Cardiac fibroblast (primary cell): Measurements from ENCODE around the gene KRT14.

Source experiments
- DNase-seq, 2 donors: peaks; one replicate each; pipeline versions ENCODE4 v3.0.0 to v3.0.0-alpha.2; 2010; ENCODE audit warnings: low read depth in 2 of 2
- H3K4me3 ChIP-seq, 2 donors: replicated peaks in 1 of 2; 1 replicate in 1 of 2; 2 replicates in 1 of 2; pipeline ENCODE4 v1.5.1; 2011; ENCODE audit warnings: low read depth in 2 of 2, low read length in 2 of 2, mild to moderate bottlenecking in 2 of 2, moderate library complexity in 1 of 2
- TF ChIP-seq, protein P1 (sequence below): IDR thresholded peaks from one replicate; pipeline ENCODE4 v1.5.1; 2011; ENCODE audit warnings: low read depth, mild to moderate bottlenecking, low read length, inconsistent platforms

Gene KRT14

DNA sequence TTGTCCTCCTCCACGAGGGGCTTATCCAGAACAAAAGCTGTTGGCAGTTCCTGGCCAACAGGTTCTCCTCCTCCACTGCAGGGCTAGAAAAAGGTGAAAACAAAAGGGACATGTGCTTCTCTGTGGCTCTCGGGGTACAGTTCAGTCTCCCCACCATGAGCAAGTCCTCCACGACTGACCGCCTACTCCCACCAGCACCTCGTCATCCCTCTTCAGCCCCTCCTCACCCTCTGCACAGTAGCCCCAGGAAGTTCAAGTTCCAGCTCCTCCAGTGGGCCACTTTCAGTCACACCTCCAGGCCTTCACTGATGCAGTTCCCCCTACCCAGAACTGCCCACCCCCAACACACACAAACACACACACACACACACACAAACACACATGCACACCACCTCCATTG, 34.2 kb downstream of the KRT14 start:
- TF ChIP-seq, protein P1, sequence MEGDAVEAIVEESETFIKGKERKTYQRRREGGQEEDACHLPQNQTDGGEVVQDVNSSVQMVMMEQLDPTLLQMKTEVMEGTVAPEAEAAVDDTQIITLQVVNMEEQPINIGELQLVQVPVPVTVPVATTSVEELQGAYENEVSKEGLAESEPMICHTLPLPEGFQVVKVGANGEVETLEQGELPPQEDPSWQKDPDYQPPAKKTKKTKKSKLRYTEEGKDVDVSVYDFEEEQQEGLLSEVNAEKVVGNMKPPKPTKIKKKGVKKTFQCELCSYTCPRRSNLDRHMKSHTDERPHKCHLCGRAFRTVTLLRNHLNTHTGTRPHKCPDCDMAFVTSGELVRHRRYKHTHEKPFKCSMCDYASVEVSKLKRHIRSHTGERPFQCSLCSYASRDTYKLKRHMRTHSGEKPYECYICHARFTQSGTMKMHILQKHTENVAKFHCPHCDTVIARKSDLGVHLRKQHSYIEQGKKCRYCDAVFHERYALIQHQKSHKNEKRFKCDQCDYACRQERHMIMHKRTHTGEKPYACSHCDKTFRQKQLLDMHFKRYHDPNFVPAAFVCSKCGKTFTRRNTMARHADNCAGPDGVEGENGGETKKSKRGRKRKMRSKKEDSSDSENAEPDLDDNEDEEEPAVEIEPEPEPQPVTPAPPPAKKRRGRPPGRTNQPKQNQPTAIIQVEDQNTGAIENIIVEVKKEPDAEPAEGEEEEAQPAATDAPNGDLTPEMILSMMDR = no peak
- no peak overlapping the region for H3K4me3 ChIP-seq
- no peak for DNase-seq

DNA sequence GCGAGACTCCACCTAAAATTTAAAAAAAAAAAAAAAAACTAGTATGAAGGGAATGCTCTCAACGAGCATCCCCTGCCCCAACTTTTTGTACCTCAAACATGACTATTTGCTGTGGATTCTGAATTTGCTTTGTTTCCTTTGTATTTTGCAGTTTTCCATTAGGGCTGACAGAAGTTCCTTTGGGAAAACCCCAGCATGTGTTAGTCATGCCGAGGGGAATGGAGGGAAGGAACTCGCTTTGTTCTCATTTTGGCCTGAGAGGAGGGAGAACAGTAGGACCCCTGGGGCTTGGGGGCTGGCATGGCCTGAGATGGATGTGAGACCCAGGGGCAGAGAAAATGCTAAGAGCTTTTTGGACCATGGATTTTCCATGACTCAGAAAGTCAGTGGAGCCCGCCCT, 35.3 kb downstream of the KRT14 start:
- no peak overlapping the region for H3K4me3 ChIP-seq
- TF ChIP-seq, protein P1 = no peak
- DNase-seq = peak; percentile 31 to 60

DNA sequence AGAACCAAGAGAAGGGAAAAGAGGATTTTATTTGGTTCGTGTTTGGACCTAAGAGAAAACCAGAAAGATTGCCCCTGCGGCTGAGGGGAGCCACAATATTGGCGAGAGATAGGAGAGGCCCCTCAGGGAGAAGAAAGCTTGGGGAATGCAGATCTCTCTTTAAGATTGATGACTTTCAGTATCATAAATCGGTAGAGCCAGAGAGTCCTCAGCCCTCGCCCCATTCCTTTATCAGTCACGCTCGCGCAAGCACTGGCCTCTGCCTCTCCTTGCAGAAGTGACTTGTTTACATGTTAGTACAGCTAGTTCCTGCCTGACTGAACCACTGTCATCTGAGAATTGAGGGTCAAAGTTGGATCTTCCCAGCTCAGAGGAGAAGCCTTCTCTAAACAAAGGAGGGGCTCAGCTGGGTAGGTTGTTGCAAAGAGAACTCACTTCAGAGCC, 37.1 kb downstream of the KRT14 start:
- no peak overlapping the region for H3K4me3 ChIP-seq
- peak in 1 of 2 donors; percentile 9 for DNase-seq
- TF ChIP-seq, protein P1 = no peak

DNA sequence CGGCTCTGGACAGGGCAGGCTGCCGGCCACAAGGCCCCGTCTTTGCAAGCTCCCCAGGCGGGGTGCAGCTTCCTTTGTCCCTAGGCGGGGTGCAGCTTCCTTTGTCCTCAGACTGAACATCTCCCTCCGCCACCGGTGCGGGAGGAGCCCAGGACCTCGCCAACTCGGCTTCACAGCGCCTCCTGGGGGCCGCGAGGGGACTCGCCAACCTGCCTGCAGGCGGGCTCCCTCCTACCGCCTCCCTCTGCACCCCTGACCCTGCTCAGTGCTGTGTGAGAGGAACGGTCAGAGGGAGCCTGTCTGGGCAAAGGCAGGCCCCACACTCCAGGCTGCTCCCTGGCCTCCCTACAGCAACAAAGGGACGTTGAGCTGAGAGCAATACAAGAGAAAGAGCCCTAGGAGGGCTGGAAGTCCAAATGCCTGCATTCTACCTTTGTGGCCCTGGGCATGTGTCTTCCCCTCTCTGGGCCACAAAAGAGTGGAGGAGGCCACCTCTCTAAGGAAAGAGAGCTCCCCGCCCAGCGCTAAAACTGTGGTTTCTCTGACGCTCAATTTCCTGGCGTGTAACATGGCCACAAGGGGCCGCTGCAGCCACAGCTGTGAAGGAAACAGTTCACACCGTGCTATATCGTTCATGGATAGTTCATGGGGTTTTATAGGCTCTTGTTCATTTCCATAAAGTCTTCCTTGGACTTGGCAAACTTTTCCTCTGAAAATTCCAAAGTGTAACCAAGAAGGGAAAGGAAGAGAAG, 37.7 kb downstream of the KRT14 start:
- H3K4me3 ChIP-seq = peak overlapping the region in 1 of 2 donors; percentile 18
- peak; percentile 87 to 91 for DNase-seq
- TF ChIP-seq, protein P1 = peak; percentile 88

DNA sequence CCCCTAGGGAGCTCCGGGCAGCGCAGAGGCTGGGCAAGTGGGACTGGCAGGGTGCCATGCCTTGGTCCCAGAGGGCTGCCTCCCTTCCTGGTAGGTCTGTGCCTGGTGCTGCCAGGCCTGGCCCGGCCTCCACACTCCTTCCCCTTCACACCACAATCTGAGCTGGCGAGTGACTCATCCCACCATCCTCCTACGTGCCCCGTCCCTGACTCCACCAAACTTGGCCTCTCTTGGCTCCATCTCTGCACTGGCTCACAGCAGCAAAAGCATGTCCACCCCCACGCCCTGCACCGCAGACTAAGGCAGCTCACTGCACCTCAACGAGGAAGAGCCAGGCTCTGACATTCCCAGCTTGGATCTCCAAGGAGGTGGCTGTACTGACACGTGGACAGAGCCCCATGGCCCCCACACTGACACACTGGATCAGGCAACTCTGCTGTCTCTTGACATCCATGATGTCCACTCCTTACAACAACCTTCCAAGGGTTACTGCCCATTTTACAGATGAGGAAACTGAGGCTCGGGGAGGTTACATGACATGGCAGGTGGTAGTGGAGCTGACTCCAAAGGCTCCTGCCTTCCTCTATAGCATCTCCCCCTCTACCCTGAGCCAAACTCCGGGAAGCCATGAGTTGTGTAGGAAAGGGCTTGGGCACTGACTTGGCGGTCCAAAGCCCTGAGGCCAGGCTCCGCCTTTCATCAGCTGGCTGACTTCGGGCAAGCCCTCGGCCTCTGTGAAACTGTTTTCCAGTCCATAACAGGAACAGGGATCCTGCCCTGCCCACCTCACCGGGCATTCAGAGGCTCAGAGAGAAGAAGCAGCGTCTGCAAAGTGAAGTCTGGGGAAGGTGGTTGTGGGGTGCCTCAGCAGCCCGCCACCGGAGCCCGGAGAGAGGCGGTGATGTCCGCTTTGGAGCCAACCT, 38.5 kb downstream of the KRT14 start:
- peak overlapping the region in 1 of 2 donors; percentile 18 for H3K4me3 ChIP-seq
- TF ChIP-seq, protein P1 = no peak
- peak; percentile 96 to 97 for DNase-seq

DNA sequence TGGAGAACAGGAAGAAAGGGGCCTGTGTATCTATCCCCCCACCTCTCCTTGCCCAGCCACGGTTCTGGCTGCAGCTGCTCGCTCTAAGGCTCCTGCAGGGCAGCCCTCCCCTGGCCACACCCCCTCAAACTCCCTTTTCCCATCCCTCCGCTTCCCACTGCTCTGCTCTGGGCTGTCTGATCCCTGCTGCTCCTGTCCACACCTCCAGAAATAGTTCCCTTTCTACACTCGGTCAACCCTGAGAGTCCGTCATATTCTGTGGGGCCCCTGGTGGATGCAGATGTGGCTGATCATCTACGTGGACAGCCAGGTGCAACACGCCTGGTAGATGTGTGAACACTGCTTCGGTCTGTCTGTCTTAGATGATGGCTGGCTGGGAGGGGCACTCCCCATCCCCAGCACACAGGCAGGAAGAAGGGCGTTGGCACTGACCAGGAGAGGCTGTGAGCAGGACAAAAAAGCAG, 39.3 kb downstream of the KRT14 start:
- TF ChIP-seq, protein P1 = no peak
- peak in 1 of 2 donors; percentile 72 for DNase-seq

More for the DNA sequence above, 39.3 kb downstream of the KRT14 start:
- no peak overlapping the region for H3K4me3 ChIP-seq
